SIG-M5 (cell line): ENCODE results near the gene TGM4.

Source experiments
- DNase-seq: peaks from one replicate; lab custom pipeline; 2025; lab: John Stamatoyannopoulos, UW

TGM4 gene

GRCh38 chr3:44954962-44955361 is 80.6 kb downstream of the TGM4 start:
- DNase-seq = peak; percentile 63

- no peak for DNase-seq
Observed at GRCh38 chr3:44955917-44956316, 81.5 kb downstream of the TGM4 start.

- no peak for DNase-seq
Observed at GRCh38 chr3:44957986-44958385, 83.6 kb downstream of the TGM4 start.

GRCh38 chr3:44958386-44958785 is 84.0 kb downstream of the TGM4 start:
- no peak for DNase-seq

- no peak for DNase-seq
Observed at GRCh38 chr3:44960387-44961026, 86.1 kb downstream of the TGM4 start.

GRCh38 chr3:44961888-44962287 is 87.5 kb downstream of the TGM4 start:
- DNase-seq = no peak

GRCh38 chr3:44962621-44963393 is 88.4 kb downstream of the TGM4 start:
- no peak for DNase-seq

GRCh38 chr3:44963571-44964325 is 89.3 kb downstream of the TGM4 start:
- DNase-seq = no peak
